ENCODE data around the gene NR2C2.

Gene NR2C2

DNA sequence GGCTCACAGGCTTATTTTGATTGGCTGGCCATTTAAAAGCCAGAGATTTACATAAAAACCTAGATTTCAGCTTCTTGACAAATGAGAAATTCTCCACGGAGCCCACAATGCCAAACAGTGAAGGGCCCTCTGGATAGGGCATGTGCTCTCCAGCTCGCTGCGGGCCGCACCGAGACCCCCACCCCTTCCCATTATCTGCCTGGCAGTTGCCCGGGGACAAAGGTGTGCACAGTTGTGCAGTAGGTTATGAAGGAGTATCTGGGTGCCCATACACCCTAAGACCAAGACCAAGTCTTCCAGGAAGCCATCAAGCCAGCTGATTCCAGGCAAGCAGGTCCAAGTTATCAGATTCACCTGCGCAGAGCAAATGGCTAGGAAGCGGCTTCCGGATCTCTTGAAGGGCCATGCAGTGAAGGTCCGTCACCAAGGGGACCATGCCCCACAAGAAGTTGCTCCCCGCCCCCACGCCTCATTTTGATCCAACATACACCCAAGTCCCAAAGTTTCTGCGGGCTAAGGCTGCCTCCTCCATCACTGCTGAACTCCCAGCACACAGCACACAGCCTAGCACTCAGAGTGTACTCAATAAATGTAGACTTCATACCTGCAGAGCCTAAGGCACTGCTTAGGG lies 116.4 kb downstream of the NR2C2 start:
- FAIRE-seq = no peak
- TF ChIP-seq POLR2A (IDR thresholded peaks at IDR 0.05; ENCODE audit: low read depth, low read length) = no peak
- DNase-seq (ENCODE audit: insufficient read length, low spot score) = no peak

DNA sequence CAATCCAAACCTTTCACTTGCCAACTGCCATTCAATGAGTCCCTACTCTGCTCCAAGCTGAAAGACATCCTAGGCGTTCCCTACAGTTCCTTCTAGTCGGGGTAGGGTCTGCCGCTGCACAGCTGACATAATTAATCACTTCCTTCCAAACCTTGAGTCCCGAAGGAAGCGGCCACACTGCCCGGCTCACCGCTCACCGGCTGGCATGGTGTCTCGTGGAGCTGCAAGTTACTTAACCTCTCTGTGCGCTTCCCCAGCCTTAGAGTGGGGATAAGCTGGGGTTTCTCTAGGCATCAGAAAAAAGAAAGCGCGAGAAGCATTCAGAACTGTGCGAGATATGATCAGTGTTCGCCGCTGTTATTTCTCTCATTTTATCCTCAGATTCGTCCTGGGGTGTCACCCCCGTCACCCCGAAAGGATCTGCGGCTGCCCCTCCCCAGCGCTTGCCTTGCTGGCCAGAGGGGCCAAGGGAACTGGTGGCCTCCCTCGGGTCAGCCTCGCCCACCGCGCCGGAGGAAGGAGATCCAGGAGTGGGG lies 117.0 kb downstream of the NR2C2 start:
- no peak for TF ChIP-seq POLR2A (IDR thresholded peaks at IDR 0.05; ENCODE audit: low read depth, low read length)
- DNase-seq (ENCODE audit: insufficient read length, low spot score) = peak; percentile 33
- FAIRE-seq = no peak

DNA sequence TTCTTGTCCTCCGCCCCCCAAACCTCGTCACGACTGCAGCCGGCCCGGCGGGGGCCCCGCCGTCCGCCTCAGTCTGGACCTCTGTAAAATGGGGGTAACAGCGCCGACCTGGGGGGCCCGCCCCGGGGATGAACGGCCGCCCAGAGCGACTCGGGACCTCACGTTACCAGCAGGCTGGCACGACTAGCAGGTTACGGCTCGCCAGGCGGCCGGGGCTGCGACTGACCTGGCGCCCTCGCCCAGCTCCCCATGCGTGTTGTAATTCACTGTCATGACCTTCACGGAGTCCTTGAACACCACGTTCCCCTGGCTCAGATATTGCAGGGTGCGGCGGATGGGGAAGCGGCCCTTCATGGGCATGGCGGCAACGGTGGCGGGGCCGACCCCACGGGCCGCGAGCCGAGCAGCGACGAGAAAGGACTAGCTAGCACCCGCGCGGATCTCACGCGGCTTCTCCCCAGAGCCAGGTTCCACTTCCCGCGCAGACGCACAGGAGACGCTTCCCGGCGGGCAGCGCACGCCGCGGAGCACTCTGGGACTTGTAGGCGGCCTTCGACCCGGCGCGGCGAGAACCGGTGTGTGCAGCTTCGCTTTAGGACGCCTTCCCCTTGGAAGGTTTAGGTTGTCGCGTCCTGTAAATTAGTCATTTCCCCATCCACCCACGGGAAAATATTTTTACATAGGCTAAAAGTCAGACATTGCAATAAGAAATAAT lies 117.6 kb downstream of the NR2C2 start, which contains the start of gene MRPS25:
TSS of gene MRPS25 (minus strand) at position 481 of the 715 bp plus-strand sequence. CDS start at position 360, 121 bp downstream.
- DNase-seq (ENCODE audit: insufficient read length, low spot score) = peak; percentile 98
- peak; percentile 98 for TF ChIP-seq POLR2A (IDR thresholded peaks at IDR 0.05; ENCODE audit: low read depth, low read length)
- FAIRE-seq = no peak

DNA sequence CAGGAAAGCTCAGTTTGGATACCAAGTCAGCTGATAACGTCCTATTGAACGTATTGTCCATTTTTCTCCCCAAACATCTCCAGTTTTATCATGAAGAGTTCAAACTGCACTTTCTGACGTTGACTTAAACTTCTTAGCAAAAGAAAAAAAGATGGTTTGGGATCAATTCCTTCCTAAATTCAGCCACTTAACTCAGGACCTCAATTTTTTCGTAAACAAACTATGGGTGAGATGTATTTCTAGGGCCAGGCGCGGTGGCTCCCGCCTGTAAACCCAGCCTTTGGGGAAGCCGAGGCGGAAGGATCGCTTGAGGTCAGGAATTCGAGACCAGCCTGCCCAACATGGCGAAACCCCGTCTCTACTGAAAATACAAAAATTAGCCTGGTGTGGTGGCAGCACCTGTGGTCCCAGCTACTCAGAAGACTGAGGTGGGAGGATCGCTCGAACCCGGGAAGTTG lies 118.2 kb downstream of the NR2C2 start:
- FAIRE-seq (no peak), DNase-seq (ENCODE audit: insufficient read length, low spot score) (no peak)
- TF ChIP-seq POLR2A (IDR thresholded peaks at IDR 0.05; ENCODE audit: low read depth, low read length) = no peak

DNA sequence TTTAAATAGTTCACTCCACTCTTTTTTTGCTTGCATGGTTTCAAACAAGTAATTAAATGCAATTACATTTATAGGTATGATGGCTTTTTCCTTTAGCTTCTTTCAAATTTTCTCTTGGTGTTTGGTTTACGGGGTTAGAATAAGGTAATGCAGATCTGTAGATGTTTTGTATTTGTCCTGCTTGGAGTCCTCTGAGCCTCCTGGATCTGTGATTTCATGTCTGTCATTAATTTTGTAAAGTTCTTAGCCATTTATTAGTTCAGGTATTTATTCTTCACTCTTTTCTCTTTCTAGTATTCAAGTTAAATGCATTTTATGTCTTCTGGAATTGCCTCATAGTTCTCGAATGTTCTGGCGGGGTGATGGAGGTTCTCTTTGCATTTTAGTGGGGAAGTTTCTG lies 119.1 kb downstream of the NR2C2 start:
- no peak for DNase-seq (ENCODE audit: insufficient read length, low spot score)
- FAIRE-seq = no peak
- TF ChIP-seq POLR2A (IDR thresholded peaks at IDR 0.05; ENCODE audit: low read depth, low read length) = no peak

DNA sequence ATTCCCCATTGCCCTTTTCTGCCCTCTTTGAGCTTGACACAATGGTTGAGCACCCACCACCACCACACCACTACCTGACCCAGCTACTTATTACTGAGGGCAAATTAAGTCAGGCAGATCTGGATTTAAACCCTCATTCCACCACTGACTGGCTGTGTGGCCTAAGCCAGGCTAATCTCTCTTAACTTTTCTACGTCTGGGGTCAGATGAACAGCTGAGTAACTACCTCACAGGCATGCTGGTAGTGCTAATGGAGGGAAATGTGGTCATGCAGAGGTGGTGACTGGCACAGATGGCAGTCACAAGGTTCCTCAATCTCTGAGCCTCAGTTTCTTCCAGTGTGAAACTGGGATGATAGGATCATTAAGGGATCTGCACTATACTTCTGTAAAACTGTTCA lies 122.1 kb downstream of the NR2C2 start:
- FAIRE-seq (no peak), DNase-seq (ENCODE audit: insufficient read length, low spot score) (no peak)
- TF ChIP-seq POLR2A (IDR thresholded peaks at IDR 0.05; ENCODE audit: low read depth, low read length) = no peak

DNA sequence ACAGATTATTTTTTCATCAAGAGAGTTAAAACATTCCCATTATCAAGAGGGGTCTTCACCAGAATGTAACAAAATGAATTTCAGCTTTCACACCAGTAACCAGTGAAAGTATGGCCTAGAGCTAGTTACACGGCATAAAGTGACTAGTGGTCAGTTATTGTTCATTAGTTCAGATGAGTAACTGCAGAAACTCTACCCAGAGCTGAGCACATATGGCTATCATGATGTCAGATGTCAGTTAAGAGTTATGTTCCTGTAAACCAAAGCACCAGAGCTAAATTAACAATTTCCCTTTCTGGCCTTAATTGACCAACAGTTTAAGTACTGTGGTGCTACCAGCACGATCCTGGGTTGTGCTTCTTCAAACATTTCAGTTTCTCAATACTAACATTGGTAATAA lies 124.3 kb downstream of the NR2C2 start:
- no peak for TF ChIP-seq POLR2A (IDR thresholded peaks at IDR 0.05; ENCODE audit: low read depth, low read length)
- FAIRE-seq = no peak
- DNase-seq (ENCODE audit: insufficient read length, low spot score) = no peak

DNA sequence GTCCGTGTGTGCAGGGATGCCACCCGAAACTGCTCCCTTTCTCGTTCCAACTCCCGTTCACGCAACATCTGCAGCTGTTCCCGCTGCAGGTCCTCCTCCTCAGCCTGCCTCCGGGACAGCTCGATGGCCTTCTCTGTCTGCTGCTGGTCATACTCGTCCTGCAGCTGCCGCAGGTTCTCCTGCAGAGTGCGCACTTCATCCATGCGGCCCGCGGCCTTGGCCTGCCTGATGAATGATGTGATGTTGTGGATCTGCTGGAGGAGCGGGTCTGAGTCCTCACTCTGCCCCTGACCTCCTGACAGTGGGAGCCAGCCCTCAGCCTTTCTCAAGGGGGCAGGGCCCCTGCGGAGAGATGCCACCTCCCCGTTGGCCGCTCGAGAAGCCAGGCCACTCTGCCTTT lies 127.1 kb downstream of the NR2C2 start:
- no peak for FAIRE-seq

DNA sequence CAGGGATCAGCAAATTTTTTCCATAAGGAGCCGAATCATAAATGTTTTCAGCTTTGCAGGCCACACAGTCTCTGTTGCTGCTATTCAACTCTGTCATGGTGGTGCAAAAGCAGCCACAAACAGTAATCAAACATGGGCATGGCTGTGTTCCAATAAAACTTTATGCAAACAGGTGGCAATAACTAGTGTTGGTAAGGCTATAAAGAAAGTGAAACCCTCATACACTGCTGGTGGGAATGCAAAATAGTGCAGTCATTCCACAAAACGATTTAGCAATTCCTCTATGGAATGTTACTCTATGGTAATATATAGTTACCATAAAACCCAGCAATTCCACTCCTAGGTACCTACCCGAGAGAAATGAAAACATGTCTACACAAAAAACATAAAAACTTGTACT lies 131.7 kb downstream of the NR2C2 start:
- no peak for TF ChIP-seq POLR2A (IDR thresholded peaks at IDR 0.05; ENCODE audit: low read depth, low read length)
- FAIRE-seq = no peak
- no peak for DNase-seq (ENCODE audit: insufficient read length, low spot score)

More for the DNA sequence above, 127.1 kb downstream of the NR2C2 start:
- no peak for TF ChIP-seq POLR2A (IDR thresholded peaks at IDR 0.05; ENCODE audit: low read depth, low read length)
- DNase-seq (ENCODE audit: insufficient read length, low spot score) = no peak

DNA sequence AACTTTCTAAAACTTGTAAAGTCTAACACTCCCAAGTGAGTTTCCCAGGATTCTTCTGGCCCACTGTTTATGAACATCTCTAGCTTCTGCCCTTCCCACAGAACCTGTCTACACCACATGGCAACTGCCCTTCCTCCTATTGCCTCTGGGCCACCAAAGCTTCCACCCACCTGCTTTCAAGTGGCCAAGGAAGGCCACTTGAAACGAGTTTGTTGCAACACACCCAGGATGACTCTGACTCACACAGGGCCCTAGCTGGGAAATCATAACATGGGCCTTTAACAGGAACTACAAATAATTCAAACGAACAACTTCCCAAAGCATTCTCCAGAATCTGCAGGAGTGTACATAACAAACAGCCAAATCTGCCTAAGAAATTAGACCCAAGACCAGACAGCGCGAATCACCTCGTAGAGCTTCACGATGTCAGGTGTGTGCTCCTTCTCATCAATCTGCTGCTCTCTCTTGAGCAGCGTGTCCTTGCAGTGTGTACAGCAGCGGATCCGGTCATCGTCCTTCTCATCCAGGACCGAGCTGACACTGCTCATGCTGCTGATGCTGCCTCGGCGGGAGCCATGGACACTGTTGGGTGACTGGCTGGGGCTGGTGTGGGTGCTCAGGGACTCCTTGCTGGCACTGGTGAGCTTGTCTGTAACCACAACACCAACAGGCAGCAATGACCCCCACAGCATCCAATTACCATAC lies 134.7 kb downstream of the NR2C2 start:
- FAIRE-seq (no peak), DNase-seq (ENCODE audit: insufficient read length, low spot score) (no peak)
- TF ChIP-seq POLR2A (IDR thresholded peaks at IDR 0.05; ENCODE audit: low read depth, low read length) = no peak

DNA sequence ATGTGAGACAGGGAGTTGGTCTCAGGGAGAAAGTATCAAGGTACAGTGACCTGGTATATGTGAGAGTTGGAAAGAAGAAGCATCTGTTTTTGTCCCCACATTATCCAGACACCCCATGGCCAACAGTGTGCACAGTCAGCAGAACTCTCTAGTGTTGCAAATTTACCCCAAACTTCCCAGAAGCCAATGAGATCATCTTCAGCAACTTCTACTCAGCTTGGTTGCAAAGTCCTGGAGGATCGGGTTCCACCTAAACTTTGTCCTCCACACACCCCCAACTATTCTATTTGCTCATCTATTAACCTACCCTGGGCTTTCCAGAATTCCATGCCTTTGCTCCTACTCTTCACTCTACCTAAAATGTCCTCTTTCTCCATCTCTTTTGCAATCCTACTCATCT lies 135.9 kb downstream of the NR2C2 start:
- FAIRE-seq (no peak), DNase-seq (ENCODE audit: insufficient read length, low spot score) (no peak)
- no peak for TF ChIP-seq POLR2A (IDR thresholded peaks at IDR 0.05; ENCODE audit: low read depth, low read length)

DNA sequence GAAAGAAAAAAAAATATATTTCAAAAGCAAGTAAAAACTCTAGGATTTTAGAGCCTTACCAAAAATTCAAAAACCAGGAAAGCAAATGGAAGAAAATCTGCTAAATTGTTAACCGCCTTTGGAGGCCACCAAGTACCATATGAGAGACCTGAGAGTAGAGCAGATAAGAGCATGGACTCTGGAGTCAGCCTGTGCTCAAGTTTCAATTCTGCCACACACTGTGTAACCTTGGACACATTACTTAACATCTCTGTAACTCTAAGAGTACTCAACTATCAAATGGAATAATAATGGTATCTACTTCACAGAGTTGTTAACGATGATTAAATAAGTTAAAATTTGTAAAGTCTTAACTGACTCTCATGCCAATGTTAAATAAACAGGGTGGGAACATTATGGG lies 138.9 kb downstream of the NR2C2 start:
- no peak for TF ChIP-seq POLR2A (IDR thresholded peaks at IDR 0.05; ENCODE audit: low read depth, low read length)
- FAIRE-seq = no peak
- DNase-seq (ENCODE audit: insufficient read length, low spot score) = no peak

DNA sequence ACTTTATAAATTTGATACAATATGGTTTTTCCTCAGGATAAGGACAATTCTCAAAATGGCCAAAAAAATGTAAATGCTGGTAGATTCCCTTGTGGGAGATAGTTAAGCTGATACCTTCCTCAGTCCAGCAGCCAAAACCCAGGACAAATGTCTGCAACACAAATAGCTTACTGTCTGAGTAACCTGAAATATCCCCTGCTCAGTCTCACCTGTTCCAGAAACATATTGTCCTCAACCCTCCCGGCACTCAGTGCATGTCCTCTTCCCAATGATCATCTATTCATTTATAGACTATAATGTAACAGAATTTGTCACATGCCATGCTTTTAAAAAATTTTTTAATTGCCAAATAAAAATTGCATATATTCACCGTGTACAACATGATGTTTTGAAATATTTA lies 139.3 kb downstream of the NR2C2 start:
- DNase-seq (ENCODE audit: insufficient read length, low spot score) = no peak
- TF ChIP-seq POLR2A (IDR thresholded peaks at IDR 0.05; ENCODE audit: low read depth, low read length) = no peak
- FAIRE-seq = no peak

DNA sequence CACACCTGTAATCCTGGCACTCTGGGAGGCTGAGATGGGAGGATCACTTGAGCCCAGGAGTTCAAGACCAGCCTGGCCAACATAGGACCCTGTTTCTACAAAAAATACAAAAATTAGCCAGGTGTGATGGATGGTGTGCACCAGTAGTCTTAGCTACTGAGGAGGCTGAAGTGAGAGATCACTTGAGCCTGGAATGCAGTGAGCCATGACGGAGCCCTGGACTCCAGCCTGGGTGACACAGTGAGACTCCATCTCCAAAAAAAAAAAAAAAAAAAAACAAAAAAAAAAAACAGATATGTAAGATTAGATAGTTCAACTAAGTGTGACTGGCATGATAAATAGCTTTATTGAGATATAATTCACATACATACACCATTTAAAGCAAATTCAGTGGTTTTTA lies 141.8 kb downstream of the NR2C2 start:
- no peak for TF ChIP-seq POLR2A (IDR thresholded peaks at IDR 0.05; ENCODE audit: low read depth, low read length)
- no peak for DNase-seq (ENCODE audit: insufficient read length, low spot score)
- no peak for FAIRE-seq

Measured in H54 (cell line).